Testis (tissue), 3 donors: Measurements from ENCODE around the gene REM2. TPM values are rescaled to one million over a fixed set of nuclear protein-coding genes. Genes with fewer than 3 reads are reported as not detected.

Experiments
- DNase-seq: peaks from one replicate; pipeline ENCODE4 v3.0.0-alpha.2; 2019
- H3K27ac ChIP-seq, 2 donors: fragments of 200-600 bp; sonication (generic); one replicate each; pipeline ENCODE4 v1.5.1; 2019
- H3K27me3 ChIP-seq: fragments of 200-600 bp; sonication (generic); one replicate; pipeline ENCODE4 v1.5.1; 2019
- H3K36me3 ChIP-seq: fragments of 200-600 bp; sonication (generic); one replicate; pipeline ENCODE4 v1.5.1; 2017; ENCODE audit warnings: low read depth; ENCODE audit errors: missing control alignments
- H3K4me1 ChIP-seq: fragments of 200-600 bp; sonication (generic); one replicate; pipeline ENCODE4 v1.5.1; 2019
- H3K4me3 ChIP-seq, 2 donors: fragments of 200-600 bp; sonication (generic); one replicate each; pipeline ENCODE4 v1.5.1; 2017 to 2019
- H3K9me3 ChIP-seq: fragments of 200-600 bp; sonication (generic); one replicate; pipeline ENCODE4 v1.5.1; 2017
- POLR2A ChIP-seq: fragments of 450-650 bp; IDR thresholded peaks from one replicate; pipeline ENCODE4 v1.6.1; 2017; ENCODE audit warnings: antibody characterized with exemption, mild to moderate bottlenecking, moderate library complexity
- WGBS, 2 donors: methylation state at CpG; one replicate each; pipeline ENCODE4 v1.1.5; 2018; 5-methylcytosine and 5-hydroxymethylcytosine counted together
- intact Hi-C: fragments of 100-400 bp; cut with DNase I; formaldehyde crosslinking; loops from one replicate; pipeline ENCODE4 v1.15.1; 2023; ENCODE audit warnings: low total_unique reads
- polyA plus RNA-seq: library from polyadenylated mRNA; stranded (reverse); fragments of 350-450 nt; fragmentation: Illumina TruSeq; extraction: RNeasy Lipid Tissue Mini Kit (QIAGEN cat#74804); gene quantifications from one replicate; pipeline ENCODE4 v1.2.3, GENCODE V29; 2014; ENCODE audit warnings: low read depth, low replicate concordance; ENCODE audit not compliant: insufficient read depth
- total RNA-seq, 2 donors: library from RNA; depleted of rRNA; stranded (reverse); fragments of >200 nt; gene quantifications; one replicate each; pipeline ENCODE4 v1.2.3, GENCODE V29; 2016
- TF ChIP-seq, protein P1 (sequence below), 3 experiments: fragments of 450-650 bp in 2 of 3; fragments of 200-600 bp in 1 of 3; sonication (generic) in 1 of 3; IDR thresholded peaks; one replicate each; pipeline ENCODE4 v1.5.1; 2016 to 2019; ENCODE audit warnings: antibody characterized with exemption in 3 of 3, mild to moderate bottlenecking in 2 of 3, moderate library complexity in 1 of 3

REM2 gene
- total and polyA plus RNA-seq, 3 donors from 2014 or later = 2.4 to 4.8 (median 2.9) TPM

DNA sequence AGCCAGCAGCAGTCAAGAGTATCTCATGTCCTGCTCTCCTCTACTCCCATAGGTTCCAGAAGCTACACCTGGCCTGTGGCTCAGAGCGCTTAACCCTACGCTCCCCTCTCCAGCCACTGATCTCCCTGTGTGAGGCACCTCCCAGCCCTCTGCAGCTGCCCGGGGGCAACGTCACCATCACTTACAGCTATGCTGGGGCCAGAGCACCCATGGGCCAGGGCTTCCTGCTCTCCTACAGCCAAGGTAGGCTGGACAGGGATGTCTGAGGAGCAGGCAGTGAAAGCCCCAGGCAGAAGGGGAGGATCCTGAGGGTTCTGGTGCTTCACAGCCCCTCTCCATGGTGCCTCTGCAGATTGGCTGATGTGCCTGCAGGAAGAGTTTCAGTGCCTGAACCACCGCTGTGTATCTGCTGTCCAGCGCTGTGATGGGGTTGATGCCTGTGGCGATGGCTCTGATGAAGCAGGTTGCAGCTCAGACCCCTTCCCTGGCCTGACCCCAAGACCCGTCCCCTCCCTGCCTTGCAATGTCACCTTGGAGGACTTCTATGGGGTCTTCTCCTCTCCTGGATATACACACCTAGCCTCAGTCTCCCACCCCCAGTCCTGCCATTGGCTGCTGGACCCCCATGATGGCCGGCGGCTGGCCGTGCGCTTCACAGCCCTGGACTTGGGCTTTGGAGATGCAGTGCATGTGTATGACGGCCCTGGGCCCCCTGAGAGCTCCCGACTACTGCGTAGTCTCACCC, 7.8 kb upstream of the REM2 start:
- intact Hi-C loops = no loop called here
- no peaks in the 10 kb centered on the region for H3K36me3 ChIP-seq
- 96% methylated on average over 12 to 15 of the region's 15 CpGs for WGBS, 2 donors
- DNase-seq = no peak
- H3K27me3 ChIP-seq = no peaks in the 10 kb centered on the region
- H3K4me1 ChIP-seq = peaks cover 6% of the 10 kb centered on the region
- no peaks in the 10 kb centered on the region for H3K9me3 ChIP-seq
- no peak overlapping the region for H3K4me3 ChIP-seq
- H3K27ac ChIP-seq = no peak overlapping the region
- no peak for TF ChIP-seq POLR2A
- TF ChIP-seq, protein P1, sequence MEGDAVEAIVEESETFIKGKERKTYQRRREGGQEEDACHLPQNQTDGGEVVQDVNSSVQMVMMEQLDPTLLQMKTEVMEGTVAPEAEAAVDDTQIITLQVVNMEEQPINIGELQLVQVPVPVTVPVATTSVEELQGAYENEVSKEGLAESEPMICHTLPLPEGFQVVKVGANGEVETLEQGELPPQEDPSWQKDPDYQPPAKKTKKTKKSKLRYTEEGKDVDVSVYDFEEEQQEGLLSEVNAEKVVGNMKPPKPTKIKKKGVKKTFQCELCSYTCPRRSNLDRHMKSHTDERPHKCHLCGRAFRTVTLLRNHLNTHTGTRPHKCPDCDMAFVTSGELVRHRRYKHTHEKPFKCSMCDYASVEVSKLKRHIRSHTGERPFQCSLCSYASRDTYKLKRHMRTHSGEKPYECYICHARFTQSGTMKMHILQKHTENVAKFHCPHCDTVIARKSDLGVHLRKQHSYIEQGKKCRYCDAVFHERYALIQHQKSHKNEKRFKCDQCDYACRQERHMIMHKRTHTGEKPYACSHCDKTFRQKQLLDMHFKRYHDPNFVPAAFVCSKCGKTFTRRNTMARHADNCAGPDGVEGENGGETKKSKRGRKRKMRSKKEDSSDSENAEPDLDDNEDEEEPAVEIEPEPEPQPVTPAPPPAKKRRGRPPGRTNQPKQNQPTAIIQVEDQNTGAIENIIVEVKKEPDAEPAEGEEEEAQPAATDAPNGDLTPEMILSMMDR (IDR thresholded peaks at IDR 0.05) = no peak

DNA sequence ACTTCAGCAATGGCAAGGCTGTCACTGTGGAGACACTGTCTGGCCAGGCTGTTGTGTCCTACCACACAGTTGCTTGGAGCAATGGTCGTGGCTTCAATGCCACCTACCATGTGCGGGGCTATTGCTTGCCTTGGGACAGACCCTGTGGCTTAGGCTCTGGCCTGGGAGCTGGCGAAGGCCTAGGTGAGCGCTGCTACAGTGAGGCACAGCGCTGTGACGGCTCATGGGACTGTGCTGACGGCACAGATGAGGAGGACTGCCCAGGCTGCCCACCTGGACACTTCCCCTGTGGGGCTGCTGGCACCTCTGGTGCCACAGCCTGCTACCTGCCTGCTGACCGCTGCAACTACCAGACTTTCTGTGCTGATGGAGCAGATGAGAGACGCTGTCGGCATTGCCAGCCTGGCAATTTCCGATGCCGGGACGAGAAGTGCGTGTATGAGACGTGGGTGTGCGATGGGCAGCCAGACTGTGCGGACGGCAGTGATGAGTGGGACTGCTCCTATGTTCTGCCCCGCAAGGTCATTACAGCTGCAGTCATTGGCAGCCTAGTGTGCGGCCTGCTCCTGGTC, 7.2 kb upstream of the REM2 start:
- whole genome bisulfite sequencing, 2 donors = 94 to 95% methylated on average over 15 to 17 of the region's 20 CpGs
- no peaks in the 10 kb centered on the region for H3K36me3 ChIP-seq
- no peak overlapping the region for H3K27ac ChIP-seq
- H3K4me3 ChIP-seq = no peak overlapping the region
- H3K9me3 ChIP-seq = no peaks in the 10 kb centered on the region
- H3K27me3 ChIP-seq = no peaks in the 10 kb centered on the region
- DNase-seq = no peak
- H3K4me1 ChIP-seq = peaks cover 6% of the 10 kb centered on the region
- no peak for TF ChIP-seq POLR2A
- TF ChIP-seq, protein P1 (IDR thresholded peaks at IDR 0.05) = no peak
- intact Hi-C loops = no loop called here

GRCh38 chr14:22877000-22877501, 6.0 kb upstream of the REM2 start:
- intact Hi-C loops = no loop called here
- 92 to 93% methylated on average over 18 to 22 of the region's 22 CpGs for WGBS, 2 donors
- TF ChIP-seq, protein P1 (IDR thresholded peaks at IDR 0.05) = no peak
- no peak for TF ChIP-seq POLR2A

GRCh38 chr14:22878271-22879246, 4.5 kb upstream of the REM2 start:
- Histone ChIP-seq H3K4me1 (peaks cover 7% of the 10 kb centered on the region), H3K9me3 (no peaks in the 10 kb centered on the region), H3K27me3 (no peaks in the 10 kb centered on the region), H3K4me3 (no peak overlapping the region), H3K27ac (no peak overlapping the region), H3K36me3 (no peaks in the 10 kb centered on the region)
- TF ChIP-seq POLR2A = no peak
- TF ChIP-seq, protein P1 (IDR thresholded peaks at IDR 0.05) = no peak
- WGBS, 2 donors = 80 to 81% methylated on average over 7 to 8 of the region's 8 CpGs
- intact Hi-C loops = no loop called here
- DNase-seq = no peak

More at GRCh38 chr14:22877000-22877501, 6.0 kb upstream of the REM2 start:
- H3K36me3 ChIP-seq = no peaks in the 10 kb centered on the region
- H3K9me3 ChIP-seq = no peaks in the 10 kb centered on the region
- peaks cover 6% of the 10 kb centered on the region for H3K4me1 ChIP-seq
- H3K27me3 ChIP-seq = no peaks in the 10 kb centered on the region
- DNase-seq = no peak
- no peak overlapping the region for H3K4me3 ChIP-seq
- H3K27ac ChIP-seq = no peak overlapping the region
